Activated CD4-positive, alpha-beta T cell treated with anti-CD3 and anti-CD28 coated beads for 36 hours (primary cell): ENCODE results near the gene VWA5B2. TPM values are rescaled to one million over a fixed set of nuclear protein-coding genes. Genes with fewer than 3 reads are reported as not detected.
A peak's percentile ranks its signal among the peaks of the same experiment; 100 is the strongest.

Experiments
- ATAC-seq: fragments of 200-7000 bp; cut with Tn5 transposase; one replicate; pipeline ENCODE4 v1.10.0; 2021; ENCODE audit warnings: mild to moderate bottlenecking, moderate library complexity
- CTCF ChIA-PET: fragments of 350-600 bp; sonication (Branson Sonifier 250); formaldehyde crosslinking; loops from one replicate; lab custom pipeline; 2021; ENCODE audit warnings: antibody characterized with exemption; lab: Charles Lee
- POLR2A ChIA-PET: fragments of 350-600 bp; sonication (Branson Sonifier 250); formaldehyde crosslinking; loops from one replicate; lab custom pipeline; 2021; ENCODE audit warnings: antibody characterized with exemption, inconsistent platforms; lab: Charles Lee
- DNase-seq: peaks from one replicate; pipeline ENCODE4 v3.0.0-alpha.2; 2020
- H3K27ac Mint-ChIP-seq: one replicate; pipeline ENCODE4 v1.8.0; 2021; ENCODE audit warnings: mixed read lengths
- H3K27me3 Mint-ChIP-seq: one replicate; pipeline ENCODE4 v1.8.0; 2021; ENCODE audit warnings: mixed read lengths
- H3K36me3 Mint-ChIP-seq: one replicate; pipeline ENCODE4 v1.8.0; 2021; ENCODE audit warnings: low read depth, mixed read lengths
- H3K4me1 Mint-ChIP-seq: one replicate; pipeline ENCODE4 v1.8.0; 2021; ENCODE audit warnings: mixed read lengths
- H3K4me3 Mint-ChIP-seq: one replicate; pipeline ENCODE4 v1.8.0; 2021; ENCODE audit warnings: mild to moderate bottlenecking, moderate library complexity, mixed read lengths
- H3K9me3 Mint-ChIP-seq: one replicate; pipeline ENCODE4 v1.8.0; 2021; ENCODE audit warnings: low read depth, mixed read lengths
- intact Hi-C, 2 experiments: fragments of 100-400 bp; cut with DNase I in 1 of 2; cut with micrococcal nuclease in 1 of 2; formaldehyde crosslinking; loops; one replicate each; pipeline versions ENCODE4 v1.14.2 to v1.15.1; 2022 to 2024; cut with DNase I, micrococcal nuclease
- microRNA-seq: library from miRNA; unstranded; fragments of <30 nt; microRNA quantifications from one replicate; pipeline ENCODE4 v1.2.0, GENCODE V29; 2021; ENCODE audit warnings: borderline replicate concordance
- total RNA-seq, 2 experiments: library from RNA; stranded (reverse); gene quantifications; one replicate each; pipeline ENCODE4 v1.2.3, GENCODE V29; 2021

The VWA5B2 gene
- total RNA-seq, 2 experiments from 2014 or later = not detected

DNA sequence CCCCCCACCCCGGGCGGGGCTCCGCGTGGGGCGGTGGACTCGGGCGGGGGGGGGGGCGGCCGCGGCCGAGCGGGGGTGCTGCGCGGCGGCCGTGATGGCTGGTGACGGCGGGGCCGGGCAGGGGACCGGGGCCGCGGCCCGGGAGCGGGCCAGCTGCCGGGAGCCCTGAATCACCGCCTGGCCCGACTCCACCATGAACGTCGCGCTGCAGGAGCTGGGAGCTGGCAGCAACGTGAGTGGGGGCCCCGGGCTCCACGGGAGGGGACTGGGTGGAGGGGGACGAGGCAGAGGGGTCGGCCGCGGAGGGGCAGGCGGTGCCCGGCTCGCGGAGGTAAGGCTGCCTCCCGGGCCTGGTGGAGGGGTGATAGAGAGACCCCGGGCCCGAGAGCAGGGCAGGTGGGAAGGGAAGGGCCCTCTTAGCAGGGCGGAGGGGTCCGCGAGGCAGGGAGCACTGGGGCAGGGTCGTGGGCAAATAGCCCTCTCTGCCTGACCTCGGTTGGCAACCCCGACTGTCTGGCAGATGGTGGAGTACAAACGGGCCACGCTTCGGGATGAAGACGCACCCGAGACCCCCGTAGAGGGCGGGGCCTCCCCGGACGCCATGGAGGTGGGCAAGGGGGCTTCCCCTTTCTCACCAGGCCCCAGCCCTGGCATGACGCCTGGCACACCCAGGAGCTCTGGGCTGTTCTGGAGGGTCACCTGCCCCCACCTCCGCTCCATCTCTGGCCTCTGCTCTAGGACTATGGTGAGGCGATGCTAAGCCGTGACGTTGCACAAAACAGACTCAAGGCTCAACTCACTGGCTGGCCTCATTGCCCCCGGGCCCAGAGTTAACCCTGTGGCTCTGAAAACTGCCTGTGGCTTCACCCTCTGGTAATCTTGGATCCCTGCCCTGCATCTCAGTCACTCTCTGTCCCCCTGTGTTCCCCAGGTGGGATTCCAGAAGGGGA, 46.9 kb downstream of the VWA5B2 start, which contains the start of gene ECE2:
Gene ECE2 (plus strand): TSS at position 62 of the 950 bp plus-strand sequence. CDS start 132 bp downstream, at position 194.
- DNase-seq (no peak), ATAC-seq (no peak)
- Mint-ChIP-seq H3K9me3 (no peaks in the 10 kb centered on the region), H3K4me1 (no peaks in the 10 kb centered on the region), H3K4me3 (no peak within 1 kb of the TSS), H3K36me3 (no peaks in the 10 kb centered on the region), H3K27me3 (peaks cover 30% of the 10 kb centered on the region), H3K27ac (no peak within 1 kb of the TSS)
- POLR2A ChIA-PET = no interaction called here
- intact Hi-C loops = no loop called here
- CTCF ChIA-PET = interaction anchor here (0.7 kb wide), 1 partner anchor 18 kb away, joined by 3 read pairs; no protein-coding TSS in a partner anchor

DNA sequence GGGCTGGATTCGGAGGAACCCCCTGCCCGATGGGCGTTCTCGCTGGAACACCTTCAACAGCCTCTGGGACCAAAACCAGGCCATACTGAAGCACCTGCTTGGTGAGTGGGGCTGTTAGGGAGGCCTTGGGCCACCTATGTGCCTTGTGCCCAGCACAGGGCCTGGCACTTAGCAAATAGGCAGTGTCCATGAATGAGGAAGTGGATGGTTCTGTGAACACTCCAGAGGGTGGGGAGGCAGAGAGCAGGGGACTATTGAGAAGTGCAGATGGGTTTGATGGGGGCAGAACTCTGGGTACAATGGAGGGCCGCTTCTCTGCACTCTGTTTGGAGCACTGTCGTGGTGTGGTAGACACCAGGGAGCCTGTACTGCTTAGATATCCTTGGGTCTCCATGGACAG, 48.0 kb downstream of the VWA5B2 start:
- DNase-seq (no peak), ATAC-seq (no peak)
- POLR2A ChIA-PET = no interaction called here
- Mint-ChIP-seq H3K4me1 (no peaks in the 10 kb centered on the region), H3K27ac (no peak overlapping the region), H3K27me3 (peaks cover 30% of the 10 kb centered on the region), H3K9me3 (no peaks in the 10 kb centered on the region), H3K4me3 (no peak overlapping the region), H3K36me3 (no peaks in the 10 kb centered on the region)
- intact Hi-C loops = no loop called here
- CTCF ChIA-PET = no interaction called here

DNA sequence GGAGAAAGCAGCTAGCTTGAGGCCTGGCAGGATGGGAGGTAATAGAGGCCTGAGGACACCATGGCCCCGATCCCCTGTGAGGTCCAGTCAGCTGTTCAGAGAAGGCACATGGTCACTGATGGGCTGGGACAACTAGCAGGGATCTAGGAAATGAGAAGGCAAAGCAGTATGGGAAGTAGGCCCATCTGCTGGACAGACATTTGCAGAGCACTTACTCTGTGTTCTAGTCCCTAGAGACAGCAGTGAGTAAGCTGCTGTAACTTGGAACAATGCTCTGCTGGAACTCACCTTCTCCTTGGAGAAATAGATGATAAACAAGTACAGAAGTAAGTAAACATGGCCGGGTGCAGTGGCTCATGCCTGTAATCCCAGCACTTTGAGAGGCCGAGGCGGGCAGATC, 53.6 kb downstream of the VWA5B2 start:
- Mint-ChIP-seq H3K27me3 (peaks cover 8% of the 10 kb centered on the region), H3K9me3 (no peaks in the 10 kb centered on the region), H3K4me3 (no peak overlapping the region), H3K27ac (no peak overlapping the region), H3K36me3 (no peaks in the 10 kb centered on the region), H3K4me1 (no peaks in the 10 kb centered on the region)
- CTCF ChIA-PET = interaction anchor here (3.4 kb wide), 1 partner anchor 56 kb away, joined by 14 read pairs; no protein-coding TSS in a partner anchor
- intact Hi-C loops = no loop called here
- DNase-seq (no peak), ATAC-seq (no peak)
- POLR2A ChIA-PET = no interaction called here

DNA sequence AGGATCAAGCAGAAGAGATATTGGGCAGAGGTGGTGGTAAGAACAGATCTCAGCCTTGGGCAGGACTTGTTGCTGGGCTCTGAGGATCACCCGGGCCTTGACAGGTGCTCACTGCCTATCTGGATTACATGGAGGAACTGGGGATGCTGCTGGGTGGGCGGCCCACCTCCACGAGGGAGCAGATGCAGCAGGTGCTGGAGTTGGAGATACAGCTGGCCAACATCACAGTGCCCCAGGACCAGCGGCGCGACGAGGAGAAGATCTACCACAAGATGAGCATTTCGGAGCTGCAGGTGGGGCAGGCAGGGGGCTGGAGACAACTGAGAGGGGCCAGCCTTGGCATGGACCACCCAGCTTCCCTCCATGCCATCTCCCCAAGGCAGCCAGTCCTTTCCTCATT, 54.3 kb downstream of the VWA5B2 start:
- no peaks in the 10 kb centered on the region for H3K9me3 Mint-ChIP-seq
- peaks cover 7% of the 10 kb centered on the region for H3K27me3 Mint-ChIP-seq
- no peak for DNase-seq
- H3K4me1 Mint-ChIP-seq = no peaks in the 10 kb centered on the region
- CTCF ChIA-PET = interaction anchor here (2.1 to 3.4 kb wide), 2 partner anchors 57 to 386 kb away, joined by 6 to 14 read pairs; no protein-coding TSS in a partner anchor
- intact Hi-C loops = no loop called here
- no peak overlapping the region for H3K27ac Mint-ChIP-seq
- no peaks in the 10 kb centered on the region for H3K36me3 Mint-ChIP-seq
- no peak overlapping the region for H3K4me3 Mint-ChIP-seq
- POLR2A ChIA-PET = interaction anchor here (0.6 kb wide), 1 partner anchor 515 kb away, joined by 3 read pairs; no protein-coding TSS in a partner anchor
- no peak for ATAC-seq

DNA sequence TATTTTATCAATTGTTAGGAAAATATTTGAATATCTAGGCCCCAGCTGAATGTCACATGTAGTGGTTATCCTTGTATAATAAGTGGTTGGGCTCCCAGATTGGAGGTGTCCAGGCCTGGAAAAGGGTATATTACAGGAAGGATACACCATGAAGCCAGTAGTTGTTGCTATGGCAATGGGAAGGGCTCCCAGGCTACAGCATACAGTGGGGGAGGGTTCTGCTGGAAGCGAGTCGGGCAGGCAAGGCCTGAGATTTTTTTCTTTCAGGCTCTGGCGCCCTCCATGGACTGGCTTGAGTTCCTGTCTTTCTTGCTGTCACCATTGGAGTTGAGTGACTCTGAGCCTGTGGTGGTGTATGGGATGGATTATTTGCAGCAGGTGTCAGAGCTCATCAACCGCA, 55.3 kb downstream of the VWA5B2 start:
- Mint-ChIP-seq H3K27me3 (peaks cover 9% of the 10 kb centered on the region), H3K9me3 (no peaks in the 10 kb centered on the region), H3K4me1 (no peaks in the 10 kb centered on the region), H3K27ac (no peak overlapping the region), H3K36me3 (no peaks in the 10 kb centered on the region), H3K4me3 (no peak overlapping the region)
- DNase-seq (peak; percentile 61), ATAC-seq (peak; percentile 77)
- POLR2A ChIA-PET = interaction anchor here (0.5 to 0.7 kb wide), 2 partner anchors 37 to 58 kb away, joined by 3 read pairs; no protein-coding TSS in a partner anchor
- intact Hi-C loops = no loop called here
- CTCF ChIA-PET = interaction anchor here (0.5 to 3.4 kb wide), 3 partner anchors 30 to 387 kb away, joined by 4 to 14 read pairs (median 6); no protein-coding TSS in a partner anchor

DNA sequence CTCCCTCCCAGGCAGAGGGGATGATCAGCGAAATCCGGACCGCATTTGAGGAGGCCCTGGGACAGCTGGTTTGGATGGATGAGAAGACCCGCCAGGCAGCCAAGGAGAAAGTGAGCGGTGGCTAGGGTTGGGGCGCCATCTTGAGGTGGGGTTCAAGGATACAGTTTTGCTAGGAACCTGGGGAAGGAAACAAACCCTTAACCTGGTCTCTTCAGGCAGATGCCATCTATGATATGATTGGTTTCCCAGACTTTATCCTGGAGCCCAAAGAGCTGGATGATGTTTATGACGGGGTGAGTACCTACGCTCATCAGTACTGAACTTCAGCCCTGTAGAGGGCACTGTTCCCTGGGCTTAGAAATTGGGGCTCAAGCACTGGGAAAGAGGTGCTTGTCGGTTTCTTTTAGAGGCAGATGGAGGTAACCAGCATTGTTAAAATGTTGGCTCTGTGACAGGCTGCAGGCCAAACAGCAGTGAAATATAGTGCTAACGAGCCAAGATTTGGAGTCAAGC, 60.1 kb downstream of the VWA5B2 start:
- ATAC-seq (peak; percentile 87), DNase-seq (peak; percentile 85)
- no peaks in the 10 kb centered on the region for H3K4me1 Mint-ChIP-seq
- ChIA-PET CTCF (interaction anchor here (0.6 to 1.4 kb wide), 12 partner anchors 20 to 394 kb away, joined by 3 to 14 read pairs (median 4); no protein-coding TSS in a partner anchor), POLR2A (no interaction called here)
- no peak overlapping the region for H3K27ac Mint-ChIP-seq
- no peaks in the 10 kb centered on the region for H3K36me3 Mint-ChIP-seq
- H3K4me3 Mint-ChIP-seq = no peak overlapping the region
- no peaks in the 10 kb centered on the region for H3K9me3 Mint-ChIP-seq
- H3K27me3 Mint-ChIP-seq = peaks cover 9% of the 10 kb centered on the region
- intact Hi-C loops = loop anchor here (1.0 to 2.0 kb wide), 5 partner anchors 39 to 394 kb away; no protein-coding TSS in a partner anchor

DNA sequence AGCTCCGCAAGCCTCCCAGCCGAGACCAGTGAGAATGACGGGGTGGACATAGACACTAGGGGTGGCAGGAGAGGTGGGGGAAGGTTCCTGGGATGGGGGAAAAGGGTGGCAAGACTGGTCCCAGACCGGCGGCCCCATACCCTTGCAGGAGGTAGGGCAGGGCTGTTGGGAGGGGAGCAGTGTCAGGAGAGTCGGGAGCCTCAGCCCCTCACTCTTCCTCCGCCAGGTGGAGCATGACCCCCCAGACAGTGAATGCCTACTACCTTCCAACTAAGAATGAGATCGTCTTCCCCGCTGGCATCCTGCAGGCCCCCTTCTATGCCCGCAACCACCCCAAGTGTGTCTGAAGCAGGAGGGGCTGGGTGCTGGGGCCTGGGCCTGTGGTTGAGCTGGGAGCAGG, 60.9 kb downstream of the VWA5B2 start:
- intact Hi-C loops = no loop called here
- Mint-ChIP-seq H3K4me1 (no peaks in the 10 kb centered on the region), H3K9me3 (no peaks in the 10 kb centered on the region), H3K4me3 (no peak overlapping the region), H3K27me3 (peaks cover 9% of the 10 kb centered on the region), H3K36me3 (no peaks in the 10 kb centered on the region), H3K27ac (no peak overlapping the region)
- ChIA-PET POLR2A (no interaction called here), CTCF (interaction anchor here (0.6 to 1.2 kb wide), 2 partner anchors 37 to 44 kb away, joined by 3 to 4 read pairs; no protein-coding TSS in a partner anchor)
- ATAC-seq = no peak
- DNase-seq = no peak

DNA sequence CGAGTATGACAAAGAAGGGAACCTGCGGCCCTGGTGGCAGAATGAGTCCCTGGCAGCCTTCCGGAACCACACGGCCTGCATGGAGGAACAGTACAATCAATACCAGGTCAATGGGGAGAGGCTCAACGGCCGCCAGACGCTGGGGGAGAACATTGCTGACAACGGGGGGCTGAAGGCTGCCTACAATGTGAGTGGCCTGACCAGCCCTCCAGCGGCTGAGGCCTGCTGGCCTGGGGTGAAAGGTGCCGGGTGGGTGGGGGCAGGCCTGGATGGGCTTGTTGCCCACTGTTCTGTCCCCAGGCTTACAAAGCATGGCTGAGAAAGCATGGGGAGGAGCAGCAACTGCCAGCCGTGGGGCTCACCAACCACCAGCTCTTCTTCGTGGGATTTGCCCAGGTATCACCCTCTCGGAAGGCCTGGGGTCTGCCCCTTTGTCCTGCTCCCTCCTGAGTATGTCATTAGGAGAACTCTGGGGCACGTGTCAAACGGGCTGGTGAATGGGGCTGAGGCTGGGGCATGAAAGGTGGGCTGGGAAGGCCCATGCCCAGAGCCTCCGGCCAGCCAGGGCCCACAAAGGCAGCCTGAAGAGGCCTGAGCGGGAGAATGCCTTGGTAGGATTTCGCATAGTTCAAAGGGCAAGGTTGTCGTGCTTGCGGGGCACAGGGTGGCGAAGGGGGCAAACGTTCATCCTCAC, 61.8 kb downstream of the VWA5B2 start:
- Mint-ChIP-seq H3K9me3 (no peaks in the 10 kb centered on the region), H3K27me3 (peaks cover 5% of the 10 kb centered on the region), H3K36me3 (no peaks in the 10 kb centered on the region), H3K4me3 (no peak overlapping the region), H3K4me1 (no peaks in the 10 kb centered on the region), H3K27ac (no peak overlapping the region)
- intact Hi-C loops = no loop called here
- ATAC-seq (no peak), DNase-seq (no peak)
- CTCF ChIA-PET = interaction anchor here (0.6 kb wide), 1 partner anchor 123 kb away, joined by 3 read pairs; no protein-coding TSS in a partner anchor
- POLR2A ChIA-PET = no interaction called here

Small RNAs within 50 kb of the gene (microRNA-seq; reads per million reads assigned to microRNA genes)
- not detected for gene MIR1224

Other genes starting within 250 kb of the VWA5B2 start
- gene ABCC5, start 211.7 kb upstream of the VWA5B2 start, total RNA-seq = 10 to 100 TPM; 12.5 to 15.8 TPM
- gene HTR3D, start 197.8 kb upstream of the VWA5B2 start, total RNA-seq = not detected
- not detected for gene HTR3C, start 176.5 kb upstream of the VWA5B2 start, total RNA-seq
- gene HTR3E, start 132.5 kb upstream of the VWA5B2 start, total RNA-seq = not detected
- gene EIF2B5, start 94.2 kb upstream of the VWA5B2 start, total RNA-seq = 10 to 100 TPM; 46.4 to 60.6 TPM
- 10 to 100 TPM; 24.9 to 29.6 TPM for gene DVL3, start 74.2 kb upstream of the VWA5B2 start, total RNA-seq
- 100 to 1,000 TPM; 192 to 204 TPM for gene AP2M1, start 54.7 kb upstream of the VWA5B2 start, total RNA-seq
- 10 to 100 TPM; 58.2 to 66.2 TPM for gene ABCF3, start 43.4 kb upstream of the VWA5B2 start, total RNA-seq
- 10 to 100 TPM; 39.9 to 40.9 TPM for gene ALG3, start 19.4 kb downstream of the VWA5B2 start, total RNA-seq
- gene EEF1AKMT4, start 20.1 kb downstream of the VWA5B2 start, total RNA-seq = 1 to 10 TPM; 4.8 to 5.8 TPM
- gene CAMK2N2, start 32.0 kb downstream of the VWA5B2 start, total RNA-seq = under 1 TPM; 0.18 to 0.25 TPM
- gene ECE2, start 46.4 kb downstream of the VWA5B2 start, total RNA-seq = not detected
- gene PSMD2, start 69.7 kb downstream of the VWA5B2 start, total RNA-seq = 100 to 1,000 TPM; 207 to 236 TPM
- gene EIF4G1, start 85.0 kb downstream of the VWA5B2 start, total RNA-seq = 100 to 1,000 TPM; 479 to 556 TPM
- gene FAM131A, start 108.0 kb downstream of the VWA5B2 start, total RNA-seq = 1 to 10 TPM; 3.7 to 4.5 TPM
- gene CLCN2, start 132.0 kb downstream of the VWA5B2 start, total RNA-seq = 1 to 10 TPM; 4.6 to 4.7 TPM
- 100 to 1,000 TPM; 130 to 143 TPM for gene POLR2H, start 132.1 kb downstream of the VWA5B2 start, total RNA-seq
- gene THPO, start 148.6 kb downstream of the VWA5B2 start, total RNA-seq = not detected
- gene CHRD, start 150.5 kb downstream of the VWA5B2 start, total RNA-seq = under 1 TPM in 1 of 2 experiments, not detected in 1; 0.23 TPM